ENCODE data around the gene SLC37A4. TPM values are rescaled to one million over a fixed set of nuclear protein-coding genes. Genes with fewer than 3 reads are reported as not detected.

SLC37A4 gene
- total RNA-seq, 1 donor from 2014 or later, result 11.6 TPM

- FAIRE-seq, result no peak
- Histone ChIP-seq H3K36me3 (ENCODE audit: control insufficient read depth, insufficient read depth, low read length) (peaks cover 10% of the 10 kb centered on the region), H3K4me3 (ENCODE audit: low read depth, low read length) (no peak overlapping the region), H3K27me3 (ENCODE audit: control insufficient read depth, insufficient read depth, low read length) (no peaks in the 10 kb centered on the region)
- DNase-seq (ENCODE audit: low read depth), result no peak
- TF ChIP-seq, protein P1, sequence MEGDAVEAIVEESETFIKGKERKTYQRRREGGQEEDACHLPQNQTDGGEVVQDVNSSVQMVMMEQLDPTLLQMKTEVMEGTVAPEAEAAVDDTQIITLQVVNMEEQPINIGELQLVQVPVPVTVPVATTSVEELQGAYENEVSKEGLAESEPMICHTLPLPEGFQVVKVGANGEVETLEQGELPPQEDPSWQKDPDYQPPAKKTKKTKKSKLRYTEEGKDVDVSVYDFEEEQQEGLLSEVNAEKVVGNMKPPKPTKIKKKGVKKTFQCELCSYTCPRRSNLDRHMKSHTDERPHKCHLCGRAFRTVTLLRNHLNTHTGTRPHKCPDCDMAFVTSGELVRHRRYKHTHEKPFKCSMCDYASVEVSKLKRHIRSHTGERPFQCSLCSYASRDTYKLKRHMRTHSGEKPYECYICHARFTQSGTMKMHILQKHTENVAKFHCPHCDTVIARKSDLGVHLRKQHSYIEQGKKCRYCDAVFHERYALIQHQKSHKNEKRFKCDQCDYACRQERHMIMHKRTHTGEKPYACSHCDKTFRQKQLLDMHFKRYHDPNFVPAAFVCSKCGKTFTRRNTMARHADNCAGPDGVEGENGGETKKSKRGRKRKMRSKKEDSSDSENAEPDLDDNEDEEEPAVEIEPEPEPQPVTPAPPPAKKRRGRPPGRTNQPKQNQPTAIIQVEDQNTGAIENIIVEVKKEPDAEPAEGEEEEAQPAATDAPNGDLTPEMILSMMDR (IDR thresholded peaks at IDR 0.05; ENCODE audit: insufficient read depth, low read length, severe bottlenecking), result no peak
These were observed 18.0 kb downstream of the SLC37A4 start for GRCh38 chr11:119012629-119013170.

- FAIRE-seq, result no peak
- no peaks in the 10 kb centered on the region for H3K27me3 ChIP-seq (ENCODE audit: control insufficient read depth, insufficient read depth, low read length)
These were observed 19.1 kb downstream of the SLC37A4 start for GRCh38 chr11:119011476-119012053.

DNA sequence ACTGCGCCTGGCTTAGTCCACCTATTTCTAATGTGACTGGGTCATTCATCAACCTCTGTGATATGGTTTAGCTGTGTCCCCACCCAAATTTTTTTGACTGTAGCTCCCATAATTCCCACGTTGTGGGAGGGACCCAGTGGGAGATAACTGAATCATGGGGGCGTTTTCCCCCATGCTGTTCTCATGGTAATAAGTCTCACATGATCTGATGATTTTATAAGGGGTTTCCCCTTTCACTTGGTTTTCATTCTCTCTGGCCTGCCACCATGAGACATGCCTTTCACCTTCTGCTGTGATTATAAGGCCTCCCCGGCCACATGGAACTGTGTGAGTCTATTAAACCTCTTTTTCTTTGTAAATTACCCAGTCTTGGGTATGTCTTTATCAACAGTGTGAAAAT is 24.0 kb downstream of the SLC37A4 start:
- no peak for DNase-seq (ENCODE audit: low read depth)
- no peak for FAIRE-seq
- Histone ChIP-seq H3K27me3 (ENCODE audit: control insufficient read depth, insufficient read depth, low read length) (no peaks in the 10 kb centered on the region), H3K4me3 (ENCODE audit: low read depth, low read length) (no peak overlapping the region), H3K36me3 (ENCODE audit: control insufficient read depth, insufficient read depth, low read length) (peaks cover 5% of the 10 kb centered on the region)
- TF ChIP-seq, protein P1 (IDR thresholded peaks at IDR 0.05; ENCODE audit: insufficient read depth, low read length, severe bottlenecking), result no peak

More at GRCh38 chr11:119011476-119012053, 19.1 kb downstream of the SLC37A4 start:
- H3K36me3 ChIP-seq (ENCODE audit: control insufficient read depth, insufficient read depth, low read length), result peaks cover 9% of the 10 kb centered on the region
- no peak for DNase-seq (ENCODE audit: low read depth)
- no peak overlapping the region for H3K4me3 ChIP-seq (ENCODE audit: low read depth, low read length)
- TF ChIP-seq, protein P1 (IDR thresholded peaks at IDR 0.05; ENCODE audit: insufficient read depth, low read length, severe bottlenecking), result no peak

DNA sequence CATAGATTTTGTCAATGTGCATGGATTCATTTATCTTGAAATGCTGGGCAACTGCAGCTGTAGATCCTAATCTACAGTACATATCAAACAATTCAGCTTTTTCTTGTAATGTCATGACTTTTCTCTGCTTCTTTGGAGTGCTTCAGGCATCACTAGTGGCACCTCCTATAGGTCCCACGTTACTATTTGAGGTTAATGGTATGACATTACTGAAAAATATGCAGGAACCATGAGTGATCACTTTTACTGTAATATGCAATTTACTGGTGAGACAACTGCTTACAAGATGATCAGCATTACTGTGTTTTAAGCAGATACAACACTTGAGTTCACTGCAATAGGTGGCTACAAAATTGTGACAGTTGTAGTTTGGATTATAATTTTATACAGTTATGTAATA is 29.8 kb downstream of the SLC37A4 start:
- TF ChIP-seq, protein P1 (IDR thresholded peaks at IDR 0.05; ENCODE audit: insufficient read depth, low read length, severe bottlenecking), result no peak
- Histone ChIP-seq H3K4me3 (ENCODE audit: low read depth, low read length) (no peak overlapping the region), H3K27me3 (ENCODE audit: control insufficient read depth, insufficient read depth, low read length) (no peaks in the 10 kb centered on the region), H3K36me3 (ENCODE audit: control insufficient read depth, insufficient read depth, low read length) (peaks cover 5% of the 10 kb centered on the region)
- no peak for FAIRE-seq
- peak; percentile 47 for DNase-seq (ENCODE audit: low read depth)

DNA sequence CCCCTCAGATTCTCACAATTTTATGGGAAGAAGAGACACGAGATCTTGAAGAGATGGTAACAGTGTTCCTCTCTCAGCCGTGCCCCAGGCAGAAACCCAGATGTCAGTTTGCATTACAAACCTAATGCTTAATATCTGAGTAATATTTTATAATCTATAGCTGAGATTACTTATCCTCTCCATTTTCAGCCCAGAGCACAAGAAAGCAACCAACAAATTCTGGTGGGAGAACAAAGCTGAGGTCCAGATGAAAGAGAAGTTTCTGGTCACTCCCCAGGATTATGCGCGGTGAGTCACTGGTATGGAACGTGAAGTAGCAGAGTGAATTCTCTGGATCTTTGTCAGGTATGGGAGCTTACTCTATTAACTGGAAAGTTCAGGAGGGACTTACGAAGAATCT is 31.9 kb downstream of the SLC37A4 start:
- Histone ChIP-seq H3K27me3 (ENCODE audit: control insufficient read depth, insufficient read depth, low read length) (no peaks in the 10 kb centered on the region), H3K4me3 (ENCODE audit: low read depth, low read length) (peak overlapping the region; percentile 65), H3K36me3 (ENCODE audit: control insufficient read depth, insufficient read depth, low read length) (peaks cover 3% of the 10 kb centered on the region)
- TF ChIP-seq, protein P1 (IDR thresholded peaks at IDR 0.05; ENCODE audit: insufficient read depth, low read length, severe bottlenecking), result no peak
- peak; percentile 78 for DNase-seq (ENCODE audit: low read depth)
- no peak for FAIRE-seq

GRCh38 chr11:118998388-118998717 is 32.3 kb downstream of the SLC37A4 start:
- Histone ChIP-seq H3K36me3 (ENCODE audit: control insufficient read depth, insufficient read depth, low read length) (peaks cover 3% of the 10 kb centered on the region), H3K4me3 (ENCODE audit: low read depth, low read length) (peak overlapping the region; percentile 65), H3K27me3 (ENCODE audit: control insufficient read depth, insufficient read depth, low read length) (no peaks in the 10 kb centered on the region)
- TF ChIP-seq, protein P1 (IDR thresholded peaks at IDR 0.05; ENCODE audit: insufficient read depth, low read length, severe bottlenecking), result no peak
- DNase-seq (ENCODE audit: low read depth) (peak; percentile 25), FAIRE-seq (no peak)

Data from bronchial epithelial cell (primary cell).